HepG2 (cell line): Measurements from ENCODE around the gene ZDHHC14. TPM values are rescaled to one million over a fixed set of nuclear protein-coding genes. Genes with fewer than 3 reads are reported as not detected.

Experiments
- ARHGAP35 ChIP-seq: sonication (generic); formaldehyde crosslinking; IDR thresholded peaks from 2 replicates; pipeline ENCODE4 v1.9.0; 2022; ENCODE audit warnings: mild to moderate bottlenecking, inconsistent platforms, moderate library complexity, missing genetic modification reagents, borderline replicate concordance
- BATF2 ChIP-seq: sonication (generic); formaldehyde crosslinking; IDR thresholded peaks from 2 replicates; pipeline ENCODE4 v1.8.0; 2022; ENCODE audit warnings: mild to moderate bottlenecking, missing genetic modification reagents, moderate library complexity
- CSRNP2 ChIP-seq: sonication (generic); formaldehyde crosslinking; conservative IDR thresholded peaks from 2 replicates; pipeline ENCODE4 v1.8.0; 2022; ENCODE audit warnings: low read depth, missing genetic modification reagents
- FLYWCH1 ChIP-seq: sonication (generic); formaldehyde crosslinking; IDR thresholded peaks from 2 replicates; pipeline ENCODE4 v1.8.1; 2023; ENCODE audit warnings: mild to moderate bottlenecking, missing genetic modification reagents
- FOXA1 ChIP-seq, 2 experiments: fragments of 450-650 bp in 1 of 2; sonication (generic) in 1 of 2; formaldehyde crosslinking in 1 of 2; IDR thresholded peaks; 2 replicates each; pipeline versions ENCODE4 v1.4.0 to v1.6.1; 2016 to 2020; ENCODE audit warnings: missing genetic modification reagents in 1 of 2
- HNF4G ChIP-seq, 2 experiments: sonication (generic) in 1 of 2; formaldehyde crosslinking in 1 of 2; IDR thresholded peaks; 2 replicates each; pipeline versions ENCODE4 v1.4.0 to v1.6.1; 2011 to 2020; ENCODE audit warnings: borderline replicate concordance in 2 of 2, low read depth in 2 of 2, mild to moderate bottlenecking in 2 of 2, low read length in 1 of 2, missing genetic modification reagents in 1 of 2, moderate library complexity in 1 of 2
- MZF1 ChIP-seq: sonication (generic); formaldehyde crosslinking; IDR thresholded peaks from 2 replicates; pipeline ENCODE4 v1.8.1; 2023; ENCODE audit warnings: mild to moderate bottlenecking, missing genetic modification reagents, borderline replicate concordance
- PAWR ChIP-seq: sonication (generic); formaldehyde crosslinking; IDR thresholded peaks from 2 replicates; pipeline ENCODE4 v1.4.0; 2020; ENCODE audit warnings: missing genetic modification reagents, mild to moderate bottlenecking, borderline replicate concordance
- POLR2A ChIP-seq, 2 experiments: IDR thresholded peaks; 2 replicates each; pipeline ENCODE4 v1.6.1; 2011; ENCODE audit warnings: low read depth in 2 of 2, low read length in 2 of 2, mild to moderate bottlenecking in 1 of 2, moderate library complexity in 1 of 2; ENCODE audit not compliant: insufficient read depth in 1 of 2
- SAFB2 ChIP-seq: sonication (generic); formaldehyde crosslinking; IDR thresholded peaks from 2 replicates; pipeline ENCODE4 v1.5.1; 2020; ENCODE audit warnings: missing genetic modification reagents, low read depth, mild to moderate bottlenecking, borderline replicate concordance
- SAP130 ChIP-seq: IDR thresholded peaks from 2 replicates; pipeline ENCODE4 v1.6.1; 2016; ENCODE audit warnings: low read depth
- SNAPC2 ChIP-seq: sonication (generic); formaldehyde crosslinking; IDR thresholded peaks from 2 replicates; pipeline ENCODE4 v1.8.1; 2022; ENCODE audit warnings: mild to moderate bottlenecking, missing genetic modification reagents
- SP1 ChIP-seq, 2 experiments: fragments of 450-650 bp in 1 of 2; sonication (generic) in 1 of 2; formaldehyde crosslinking in 1 of 2; IDR thresholded peaks; 2 replicates each; pipeline versions ENCODE4 v1.4.0 to v1.6.1; 2016 to 2020; ENCODE audit warnings: missing genetic modification reagents in 1 of 2
- TRIM22 ChIP-seq: fragments of 450-650 bp; IDR thresholded peaks from 2 replicates; pipeline ENCODE4 v1.6.1; 2017
- ZNF296 ChIP-seq: sonication (generic); formaldehyde crosslinking; conservative IDR thresholded peaks from 2 replicates; pipeline ENCODE4 v1.5.0; 2020; ENCODE audit warnings: mild to moderate bottlenecking, missing genetic modification reagents
- ZNF577 ChIP-seq: sonication (generic); formaldehyde crosslinking; IDR thresholded peaks from 2 replicates; pipeline ENCODE4 v1.4.0; 2020; ENCODE audit warnings: mild to moderate bottlenecking, low read depth, missing genetic modification reagents, borderline replicate concordance
- ZNF672 ChIP-seq: sonication (generic); formaldehyde crosslinking; IDR thresholded peaks from 2 replicates; pipeline ENCODE4 v1.8.1; 2022; ENCODE audit warnings: missing genetic modification reagents
- polyA plus RNA-seq, 8 experiments: library from polyadenylated mRNA; depleted of rRNA in 3 of 8; stranded (reverse) in 7 of 8; unstranded in 1 of 8; fragments of >200 nt; fragmentation: Illumina TruSeq in 4 of 8; extraction: Trizol in 4 of 8; gene quantifications; 2 replicates each; pipeline versions ENCODE4 v1.2.1 to v1.2.3, GENCODE V29; 2011 to 2016; ENCODE audit warnings: low read depth in 4 of 8, missing spikeins in 1 of 8, mixed read lengths in 1 of 8; ENCODE audit not compliant: insufficient read depth in 1 of 8
- total RNA-seq, 5 experiments: library from RNA; depleted of rRNA; stranded (reverse); fragments of >200 nt; fragmentation: Illumina TruSeq; extraction: Trizol; gene quantifications; 2 replicates each; pipeline ENCODE4 v1.2.3, GENCODE V29; 2016; ENCODE audit warnings: low read depth in 1 of 5
- TF ChIP-seq, protein P1 (sequence below): sonication (generic); formaldehyde crosslinking; IDR thresholded peaks from 2 replicates; pipeline ENCODE4 v1.4.0; 2020; ENCODE audit warnings: missing genetic modification reagents, borderline replicate concordance
- TF ChIP-seq, protein P2 (sequence below): sonication (generic); formaldehyde crosslinking; IDR thresholded peaks from 2 replicates; pipeline ENCODE4 v1.8.0; 2022; ENCODE audit warnings: low read depth, missing genetic modification reagents
- TF ChIP-seq, protein P3 (sequence below): IDR thresholded peaks from 2 replicates; pipeline ENCODE4 v1.6.1; 2018; ENCODE audit warnings: missing genetic modification reagents, mild to moderate bottlenecking, missing compliant biosample characterization

ZDHHC14 gene
- total and polyA plus RNA-seq, 2 of the 13 experiments (the other 11 are each of a cell fraction or from before 2014, with no cell fraction given) = 3.7 to 9.5 TPM

DNA sequence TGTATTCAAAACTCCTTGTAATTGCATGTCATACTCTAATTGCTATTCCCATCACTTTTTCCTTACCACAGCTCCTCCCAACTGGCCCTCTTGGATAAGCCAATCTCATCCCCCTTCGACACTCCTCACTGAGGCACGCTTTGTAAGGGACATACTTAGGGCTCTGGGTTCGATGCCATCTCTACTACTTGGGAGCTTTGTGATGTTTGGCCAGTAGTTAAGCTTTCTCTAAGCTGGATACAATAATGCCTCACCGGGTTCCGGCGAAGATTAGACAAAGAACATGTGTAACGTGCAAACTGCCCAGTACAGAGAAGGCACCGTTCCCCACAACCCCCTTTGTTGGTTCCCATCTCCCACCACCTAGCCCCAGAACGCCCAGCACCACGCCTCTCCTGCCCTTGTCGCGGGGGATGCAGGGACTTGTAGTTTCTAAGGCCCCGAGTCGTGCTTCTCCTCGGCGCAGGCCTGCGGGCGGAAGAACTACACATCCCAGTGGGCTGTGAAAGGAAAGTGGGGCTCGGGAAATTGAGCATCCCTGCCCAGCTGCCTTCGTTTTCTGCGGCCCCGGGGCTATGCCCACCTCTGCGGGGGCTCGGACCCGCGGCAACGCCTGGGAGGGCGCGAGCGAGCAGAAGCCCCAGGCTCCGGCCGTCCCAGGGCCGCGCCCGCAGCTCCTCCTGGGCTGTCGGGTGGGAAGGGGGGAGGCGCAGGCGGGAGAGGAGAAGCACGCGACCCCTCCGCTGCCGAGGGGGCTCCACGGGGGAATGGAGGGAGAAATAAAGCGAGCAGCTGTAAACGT, 1.1 kb upstream of the ZDHHC14 start (continued):
- TF ChIP-seq ZNF577 (CRISPR knock-in tag) (no peak), HNF4G (IDR thresholded peaks at IDR 0.05; ENCODE audit: borderline replicate concordance, low read depth, low read length) (no peak), HNF4G (CRISPR knock-in tag; IDR thresholded peaks at IDR 0.05; ENCODE audit: borderline replicate concordance, low read depth) (0 out of 2 replicates have a peak, but pooled peaks have one; percentile 53), SAP130 (CRISPR knock-in tag) (peak; percentile 80), TRIM22 (no peak), SP1 (IDR thresholded peaks at IDR 0.05) (no peak), SP1 (CRISPR knock-in tag; IDR thresholded peaks at IDR 0.05) (no peak), ZNF672 (no peak), FLYWCH1 (CRISPR knock-in tag) (no peak), POLR2A (IDR thresholded peaks at IDR 0.05; ENCODE audit: insufficient read depth in 1 of 2, low read depth in 2 of 2, low read length in 2 of 2) (peak in 1 of 2 experiments; percentile 49; a peak in 2 of 4 replicates), SAFB2 (CRISPR knock-in tag) (no peak; the same call in 1 of the 2 replicates), ARHGAP35 (CRISPR knock-in tag) (no peak; the same call in 1 of the 2 replicates), CSRNP2 (no peak), SNAPC2 (CRISPR knock-in tag) (no peak), PAWR (CRISPR knock-in tag) (0 out of 2 replicates have a peak, but pooled peaks have one; percentile 91), MZF1 (no peak; the same call in 1 of the 2 replicates), FOXA1 (IDR thresholded peaks at IDR 0.05) (no peak), FOXA1 (CRISPR knock-in tag; IDR thresholded peaks at IDR 0.05) (no peak), BATF2 (no peak), ZNF296 (no peak)
- TF ChIP-seq, protein P1, sequence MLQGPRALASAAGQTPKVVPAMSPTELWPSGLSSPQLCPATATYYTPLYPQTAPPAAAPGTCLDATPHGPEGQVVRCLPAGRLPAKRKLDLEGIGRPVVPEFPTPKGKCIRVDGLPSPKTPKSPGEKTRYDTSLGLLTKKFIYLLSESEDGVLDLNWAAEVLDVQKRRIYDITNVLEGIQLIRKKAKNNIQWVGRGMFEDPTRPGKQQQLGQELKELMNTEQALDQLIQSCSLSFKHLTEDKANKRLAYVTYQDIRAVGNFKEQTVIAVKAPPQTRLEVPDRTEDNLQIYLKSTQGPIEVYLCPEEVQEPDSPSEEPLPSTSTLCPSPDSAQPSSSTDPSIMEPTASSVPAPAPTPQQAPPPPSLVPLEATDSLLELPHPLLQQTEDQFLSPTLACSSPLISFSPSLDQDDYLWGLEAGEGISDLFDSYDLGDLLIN (CRISPR knock-in tag) = peak; percentile 91; the same call in 1 of the 2 replicates
- TF ChIP-seq, protein P2, sequence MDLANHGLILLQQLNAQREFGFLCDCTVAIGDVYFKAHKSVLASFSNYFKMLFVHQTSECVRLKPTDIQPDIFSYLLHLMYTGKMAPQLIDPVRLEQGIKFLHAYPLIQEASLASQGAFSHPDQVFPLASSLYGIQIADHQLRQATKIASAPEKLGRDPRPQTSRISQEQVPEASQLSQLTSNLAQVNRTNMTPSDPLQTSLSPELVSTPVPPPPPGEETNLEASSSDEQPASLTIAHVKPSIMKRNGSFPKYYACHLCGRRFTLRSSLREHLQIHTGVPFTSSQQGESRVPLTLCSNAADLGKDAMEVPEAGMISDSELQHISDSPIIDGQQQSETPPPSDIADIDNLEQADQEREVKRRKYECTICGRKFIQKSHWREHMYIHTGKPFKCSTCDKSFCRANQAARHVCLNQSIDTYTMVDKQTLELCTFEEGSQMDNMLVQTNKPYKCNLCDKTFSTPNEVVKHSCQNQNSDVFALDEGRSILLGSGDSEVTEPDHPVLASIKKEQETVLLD = no peak
- TF ChIP-seq, protein P3, sequence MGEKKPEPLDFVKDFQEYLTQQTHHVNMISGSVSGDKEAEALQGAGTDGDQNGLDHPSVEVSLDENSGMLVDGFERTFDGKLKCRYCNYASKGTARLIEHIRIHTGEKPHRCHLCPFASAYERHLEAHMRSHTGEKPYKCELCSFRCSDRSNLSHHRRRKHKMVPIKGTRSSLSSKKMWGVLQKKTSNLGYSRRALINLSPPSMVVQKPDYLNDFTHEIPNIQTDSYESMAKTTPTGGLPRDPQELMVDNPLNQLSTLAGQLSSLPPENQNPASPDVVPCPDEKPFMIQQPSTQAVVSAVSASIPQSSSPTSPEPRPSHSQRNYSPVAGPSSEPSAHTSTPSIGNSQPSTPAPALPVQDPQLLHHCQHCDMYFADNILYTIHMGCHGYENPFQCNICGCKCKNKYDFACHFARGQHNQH (CRISPR knock-in tag) = no peak
